Loucy (cell line): ENCODE data around the gene PTPRN2.

Experiments used
- H2AFZ ChIP-seq: fragments of 200-600 bp; sonication (generic); 2 replicates; pipeline ENCODE4 v1.6.0; 2016; ENCODE audit warnings: antibody characterized with exemption, mild to moderate bottlenecking, low read length, moderate library complexity
- H3F3A ChIP-seq: fragments of 200-600 bp; 2 replicates; pipeline ENCODE4 v1.6.0; 2016; ENCODE audit warnings: antibody characterized with exemption, low read depth, mild to moderate bottlenecking
- H3K27me3 ChIP-seq: fragments of 200-600 bp; sonication (generic); 2 replicates; pipeline ENCODE4 v1.6.1; 2014; ENCODE audit warnings: low read length, mild to moderate bottlenecking; ENCODE audit not compliant: insufficient read depth, poor library complexity, severe bottlenecking
- H3K36me3 ChIP-seq: fragments of 200-600 bp; sonication (generic); 2 replicates; pipeline ENCODE4 v1.6.1; 2016; ENCODE audit warnings: low read length; ENCODE audit not compliant: insufficient read depth
- H3K4me1 ChIP-seq: fragments of 200-600 bp; sonication (generic); 2 replicates; pipeline ENCODE4 v1.5.1; 2014; ENCODE audit warnings: low read length, mild to moderate bottlenecking; ENCODE audit not compliant: insufficient read depth, poor library complexity, severe bottlenecking
- H3K4me2 ChIP-seq: fragments of 200-600 bp; sonication (generic); 2 replicates; pipeline ENCODE4 v1.6.0; 2014; ENCODE audit warnings: antibody characterized with exemption, low read length, low read depth, mild to moderate bottlenecking; ENCODE audit not compliant: poor library complexity, severe bottlenecking
- H3K4me3 ChIP-seq: fragments of 200-600 bp; sonication (generic); 2 replicates; pipeline ENCODE4 v1.5.1; 2014; ENCODE audit warnings: low read length, mild to moderate bottlenecking, mixed read lengths; ENCODE audit not compliant: poor library complexity, severe bottlenecking
- H3K79me2 ChIP-seq: fragments of 200-600 bp; sonication (generic); 2 replicates; pipeline ENCODE4 v1.6.1; 2014; ENCODE audit warnings: low read length; ENCODE audit not compliant: insufficient read depth
- H3K9ac ChIP-seq: fragments of 200-600 bp; sonication (generic); 2 replicates; pipeline ENCODE4 v1.6.0; 2014; ENCODE audit warnings: mild to moderate bottlenecking, low read depth, low read length, moderate library complexity; ENCODE audit not compliant: poor library complexity, severe bottlenecking
- H3K9me2 ChIP-seq: fragments of 200-600 bp; sonication (generic); replicated peaks from 2 replicates; pipeline ENCODE4 v1.6.1; 2016; ENCODE audit warnings: low read depth, low read length, mixed read lengths
- H3K9me3 ChIP-seq: fragments of 200-600 bp; sonication (generic); 2 replicates; pipeline ENCODE4 v1.6.1; 2014; ENCODE audit warnings: mild to moderate bottlenecking, antibody characterized with exemption, low read length, low read depth; ENCODE audit not compliant: insufficient read depth
- H4K20me1 ChIP-seq: fragments of 200-600 bp; sonication (generic); 2 replicates; pipeline ENCODE4 v1.6.0; 2014; ENCODE audit warnings: antibody characterized with exemption, low read length, mild to moderate bottlenecking; ENCODE audit not compliant: insufficient read depth, poor library complexity, severe bottlenecking
- CTCF ChIP-seq: fragments of 200-600 bp; sonication (generic); conservative IDR thresholded peaks from 2 replicates; pipeline ENCODE4 v1.5.1; 2014; ENCODE audit warnings: mild to moderate bottlenecking, antibody characterized with exemption, low read length
- EZH2phosphoT487 ChIP-seq: fragments of 200-600 bp; IDR thresholded peaks from 2 replicates; pipeline ENCODE4 v1.6.1; 2018; ENCODE audit warnings: antibody characterized with exemption, mild to moderate bottlenecking, moderate library complexity, borderline replicate concordance

Gene PTPRN2

GRCh38 chr7:157791261-157791660 is 796.4 kb downstream of the PTPRN2 start:
- Histone ChIP-seq H3K4me3 (no peak overlapping the region), H4K20me1 (no peaks in the 10 kb centered on the region), H3K9me3 (peaks cover 5% of the 10 kb centered on the region; the same call in 1 of the 2 replicates), H3K36me3 (no peaks in the 10 kb centered on the region), H2AFZ (no peak overlapping the region), H3K4me2 (no peak overlapping the region), H3K9ac (no peak overlapping the region), H3K79me2 (no peaks in the 10 kb centered on the region), H3K9me2 (no peaks in the 10 kb centered on the region), H3K27me3 (no peaks in the 10 kb centered on the region), H3K4me1 (no peaks in the 10 kb centered on the region), H3F3A (no peaks in the 10 kb centered on the region)
- no peak for TF ChIP-seq CTCF

GRCh38 chr7:157789942-157790341 is 797.7 kb downstream of the PTPRN2 start:
- H3K4me2 ChIP-seq = no peak overlapping the region
- no peak for TF ChIP-seq CTCF
- TF ChIP-seq EZH2phosphoT487 = no peak
- no peaks in the 10 kb centered on the region for H4K20me1 ChIP-seq
- H3K9ac ChIP-seq = no peak overlapping the region
- H3K9me3 ChIP-seq = peaks cover 5% of the 10 kb centered on the region; the same call in 1 of the 2 replicates
- no peak overlapping the region for H2AFZ ChIP-seq
- H3K4me1 ChIP-seq = no peaks in the 10 kb centered on the region
- no peaks in the 10 kb centered on the region for H3K36me3 ChIP-seq
- no peaks in the 10 kb centered on the region for H3K9me2 ChIP-seq
- no peaks in the 10 kb centered on the region for H3K27me3 ChIP-seq
- no peak overlapping the region for H3K4me3 ChIP-seq
- H3K79me2 ChIP-seq = no peaks in the 10 kb centered on the region
- H3F3A ChIP-seq = no peaks in the 10 kb centered on the region

- no peak overlapping the region for H2AFZ ChIP-seq
- TF ChIP-seq CTCF (no peak), EZH2phosphoT487 (no peak)
- H4K20me1 ChIP-seq = no peaks in the 10 kb centered on the region
- H3K9ac ChIP-seq = no peak overlapping the region
- no peaks in the 10 kb centered on the region for H3K9me2 ChIP-seq
- no peak overlapping the region for H3K4me2 ChIP-seq
- H3K27me3 ChIP-seq = no peaks in the 10 kb centered on the region
- peaks cover 3% of the 10 kb centered on the region; the same call in 1 of the 2 replicates for H3K9me3 ChIP-seq
- no peaks in the 10 kb centered on the region for H3K79me2 ChIP-seq
- H3K36me3 ChIP-seq = no peaks in the 10 kb centered on the region
- H3K4me3 ChIP-seq = no peak overlapping the region
- no peaks in the 10 kb centered on the region for H3K4me1 ChIP-seq
- no peaks in the 10 kb centered on the region for H3F3A ChIP-seq
These were observed 798.5 kb downstream of the PTPRN2 start for GRCh38 chr7:157789094-157789493.
